ENCODE data around the gene PPP1R1B.

PPP1R1B gene

DNA sequence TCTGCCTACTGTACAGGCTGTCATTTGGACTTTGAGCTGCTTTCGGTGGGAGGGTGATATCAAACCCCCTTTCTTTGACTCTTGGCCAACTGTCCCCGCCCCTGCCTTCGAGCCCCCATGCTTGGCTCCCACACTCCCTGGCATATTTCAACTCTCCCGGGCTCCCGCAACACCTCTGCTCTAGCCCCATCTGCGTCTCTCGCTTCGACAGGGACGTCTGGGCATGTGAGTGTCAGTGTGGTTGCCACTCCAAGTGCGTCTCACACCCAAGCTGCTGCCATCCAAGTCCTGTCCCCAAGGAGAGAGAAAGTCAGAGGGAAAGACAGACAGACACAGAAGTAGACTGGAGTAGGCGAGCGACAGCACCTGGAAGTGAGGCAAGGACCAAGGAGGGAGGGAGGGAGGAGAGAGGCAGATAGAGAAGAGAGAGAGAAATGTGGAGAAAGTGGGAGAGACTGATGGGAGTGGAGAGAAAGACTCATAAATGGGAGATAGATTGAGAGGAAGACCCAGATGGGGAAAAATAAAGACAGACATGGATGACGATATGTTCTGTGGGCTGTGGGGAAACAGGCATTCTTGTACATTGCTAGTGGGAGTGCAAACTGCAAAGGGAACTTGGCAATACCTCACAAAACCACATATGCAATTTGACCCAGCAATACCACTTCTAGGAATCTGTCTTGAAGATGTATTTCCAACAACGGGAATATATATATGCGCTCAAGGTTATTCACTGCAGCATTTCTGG, 22.0 kb downstream of the PPP1R1B start:
- Histone ChIP-seq H3K4me3 (ENCODE audit: low read depth, low read length) (no peak overlapping the region), H3K27ac (no peak overlapping the region), H3K36me3 (peaks cover 13% of the 10 kb centered on the region), H3K27me3 (ENCODE audit: insufficient read depth, low read depth, severe bottlenecking) (no peaks in the 10 kb centered on the region), H3K9me3 (ENCODE audit: severe bottlenecking) (no peaks in the 10 kb centered on the region)
- no peak for DNase-seq
- no peak for TF ChIP-seq CTCF (IDR thresholded peaks at IDR 0.05; ENCODE audit: low read depth, low read length)

DNA sequence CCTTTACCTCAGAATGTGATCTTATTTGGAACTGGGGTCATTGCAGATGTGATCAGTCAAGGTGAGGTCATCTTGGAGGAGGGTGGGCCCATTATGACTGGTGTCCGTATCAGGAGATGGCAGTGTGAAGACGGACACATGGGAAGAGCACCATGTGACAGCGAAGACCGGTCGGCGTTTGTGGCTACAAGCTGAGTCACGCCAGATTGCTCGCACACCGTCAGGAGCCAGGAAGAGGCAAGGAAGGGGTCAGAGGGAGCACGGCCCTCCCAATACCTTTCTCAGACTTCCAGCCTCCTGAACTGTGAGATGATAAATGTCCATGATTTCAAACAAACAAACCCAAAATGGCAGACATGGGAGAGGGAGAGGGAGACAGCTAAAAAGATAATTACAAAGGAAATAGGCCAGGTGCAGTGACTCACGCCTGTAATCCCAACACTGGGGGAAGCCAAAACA, 23.4 kb downstream of the PPP1R1B start:
- no peak for DNase-seq
- Histone ChIP-seq H3K27me3 (ENCODE audit: insufficient read depth, low read depth, severe bottlenecking) (no peaks in the 10 kb centered on the region), H3K4me3 (ENCODE audit: low read depth, low read length) (no peak overlapping the region), H3K9me3 (ENCODE audit: severe bottlenecking) (no peaks in the 10 kb centered on the region), H3K36me3 (peaks cover 25% of the 10 kb centered on the region), H3K27ac (no peak overlapping the region)
- no peak for TF ChIP-seq CTCF (IDR thresholded peaks at IDR 0.05; ENCODE audit: low read depth, low read length)

DNA sequence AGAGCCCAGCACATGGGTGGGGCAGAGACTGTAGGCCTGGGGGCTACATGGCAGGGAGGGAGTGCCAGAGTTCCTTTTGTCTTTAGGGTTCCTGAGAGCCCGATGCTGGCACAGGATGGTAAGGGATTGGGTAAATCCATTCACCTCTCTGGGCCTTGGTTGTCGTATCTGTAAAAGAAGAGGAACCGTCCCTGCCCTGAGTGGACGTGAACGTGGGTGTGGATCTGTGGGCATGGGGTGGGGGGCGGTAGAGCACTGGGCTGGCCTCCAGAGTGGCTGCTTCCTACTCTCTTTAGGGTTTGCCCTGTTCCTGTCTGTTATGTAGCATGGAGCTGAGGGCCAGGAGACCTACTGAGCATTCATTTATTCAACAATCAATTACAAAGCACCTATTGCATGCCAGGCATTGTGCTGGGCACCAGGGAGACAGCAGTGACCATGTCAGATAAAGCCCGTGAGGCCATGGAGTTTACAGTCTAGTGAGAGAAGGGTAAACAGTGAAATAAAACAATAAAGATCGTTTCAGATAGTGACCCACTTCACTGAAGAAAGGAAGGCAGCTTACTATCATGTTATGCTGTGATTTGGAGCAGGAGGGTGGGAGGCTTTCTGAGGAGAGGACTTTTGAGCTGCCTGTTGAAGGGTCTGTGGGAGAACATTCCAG, 25.3 kb downstream of the PPP1R1B start:
- DNase-seq: no peak
- Histone ChIP-seq H3K9me3 (ENCODE audit: severe bottlenecking) (no peaks in the 10 kb centered on the region), H3K27ac (peak overlapping the region; percentile 95), H3K27me3 (ENCODE audit: insufficient read depth, low read depth, severe bottlenecking) (no peaks in the 10 kb centered on the region), H3K4me3 (ENCODE audit: low read depth, low read length) (no peak overlapping the region), H3K36me3 (peaks cover 40% of the 10 kb centered on the region)
- TF ChIP-seq CTCF (IDR thresholded peaks at IDR 0.05; ENCODE audit: low read depth, low read length): no peak

GRCh38 chr17:39652587-39653315, 26.0 kb downstream of the PPP1R1B start:
- DNase-seq: peak; percentile 87
- H3K27me3 ChIP-seq (ENCODE audit: insufficient read depth, low read depth, severe bottlenecking): no peaks in the 10 kb centered on the region
- peak; percentile 9; the same call in 1 of the 2 replicates for TF ChIP-seq CTCF (IDR thresholded peaks at IDR 0.05; ENCODE audit: low read depth, low read length)
- H3K9me3 ChIP-seq (ENCODE audit: severe bottlenecking): no peaks in the 10 kb centered on the region
- peaks cover 37% of the 10 kb centered on the region for H3K36me3 ChIP-seq
- no peak overlapping the region for H3K4me3 ChIP-seq (ENCODE audit: low read depth, low read length)
- peak overlapping the region; percentile 95 for H3K27ac ChIP-seq

GRCh38 chr17:39653316-39653661, 26.5 kb downstream of the PPP1R1B start:
- H3K36me3 ChIP-seq: peaks cover 39% of the 10 kb centered on the region
- no peak overlapping the region for H3K4me3 ChIP-seq (ENCODE audit: low read depth, low read length)
- H3K27ac ChIP-seq: peak overlapping the region; percentile 95
- H3K9me3 ChIP-seq (ENCODE audit: severe bottlenecking): no peaks in the 10 kb centered on the region
- no peak for DNase-seq
- no peaks in the 10 kb centered on the region for H3K27me3 ChIP-seq (ENCODE audit: insufficient read depth, low read depth, severe bottlenecking)
- no peak for TF ChIP-seq CTCF (IDR thresholded peaks at IDR 0.05; ENCODE audit: low read depth, low read length)
